ENCODE measurements around the gene NAALAD2. TPM values are rescaled to one million over a fixed set of nuclear protein-coding genes. Genes with fewer than 3 reads are reported as not detected.

NAALAD2 gene
- total RNA-seq, 1 experiment from 2014 or later, result 2.1 TPM

- no peak overlapping the region for H3K27ac Mint-ChIP-seq
- Histone ChIP-seq H2BK12ac (ENCODE audit: insufficient read length, low read depth, low read length) (no peak overlapping the region), H3K79me1 (ENCODE audit: insufficient read depth, low read depth, low read length, poor library complexity, severe bottlenecking) (peaks cover 4% of the 10 kb centered on the region), H3K4me1 (ENCODE audit: insufficient read depth, low read length) (no peaks in the 10 kb centered on the region; the same call in 1 of the 2 replicates), H2BK15ac (ENCODE audit: low read depth, low read length) (no peak overlapping the region), H3K27ac (ENCODE audit: insufficient read length, low read depth, low read length) (no peak overlapping the region), H4K20me1 (ENCODE audit: control insufficient read depth, insufficient read depth, insufficient read length) (no peaks in the 10 kb centered on the region), H3K18ac (ENCODE audit: insufficient read length, low read depth, low read length) (no peak overlapping the region), H3K4ac (ENCODE audit: low read depth, low read length) (no peak overlapping the region), H3K23me2 (ENCODE audit: insufficient read length, low read depth, low read length, poor library complexity, severe bottlenecking) (peaks cover 6% of the 10 kb centered on the region), H2BK120ac (ENCODE audit: low read depth, low read length, poor library complexity, severe bottlenecking) (no peak overlapping the region), H3K9me3 (ENCODE audit: control insufficient read depth, low read depth, low read length) (no peaks in the 10 kb centered on the region), H4K5ac (ENCODE audit: insufficient read length, low read depth, low read length) (no peak overlapping the region), H2BK20ac (ENCODE audit: low read depth, low read length, poor library complexity, severe bottlenecking) (no peak overlapping the region), H3K23ac (ENCODE audit: insufficient read length, low read depth, low read length) (no peak overlapping the region), H3K9ac (ENCODE audit: extremely low read depth, insufficient read length, low read length) (no peak overlapping the region), H4K91ac (ENCODE audit: insufficient read length, low read depth, low read length) (no peak overlapping the region), H2BK5ac (ENCODE audit: insufficient read length, low read length) (no peak overlapping the region), H2AFZ (ENCODE audit: low read length) (no peak overlapping the region), H3T11ph (ENCODE audit: low read length) (no peak overlapping the region), H3K4me2 (ENCODE audit: insufficient read depth, insufficient read length, low read length) (no peak overlapping the region), H3K79me2 (ENCODE audit: insufficient read depth, low read length) (peaks cover 44% of the 10 kb centered on the region; the same call in 1 of the 2 replicates), H4K8ac (replicated peaks; ENCODE audit: insufficient read length, low read depth, low read length) (no peak overlapping the region), H3K27me3 (ENCODE audit: insufficient read depth, low read length) (no peaks in the 10 kb centered on the region), H3K56ac (ENCODE audit: insufficient read length, low read depth, low read length) (no peak overlapping the region), H3K14ac (ENCODE audit: insufficient read depth, low read length) (no peak overlapping the region), H2AK5ac (ENCODE audit: insufficient read length, low read length) (no peak overlapping the region)
- DNase-seq, result peak; percentile 49
- peak overlapping the region in 1 of 2 experiments; percentile 38; a peak in 1 of 5 replicates for H3K4me3 Mint-ChIP-seq
- TF ChIP-seq, protein P1, sequence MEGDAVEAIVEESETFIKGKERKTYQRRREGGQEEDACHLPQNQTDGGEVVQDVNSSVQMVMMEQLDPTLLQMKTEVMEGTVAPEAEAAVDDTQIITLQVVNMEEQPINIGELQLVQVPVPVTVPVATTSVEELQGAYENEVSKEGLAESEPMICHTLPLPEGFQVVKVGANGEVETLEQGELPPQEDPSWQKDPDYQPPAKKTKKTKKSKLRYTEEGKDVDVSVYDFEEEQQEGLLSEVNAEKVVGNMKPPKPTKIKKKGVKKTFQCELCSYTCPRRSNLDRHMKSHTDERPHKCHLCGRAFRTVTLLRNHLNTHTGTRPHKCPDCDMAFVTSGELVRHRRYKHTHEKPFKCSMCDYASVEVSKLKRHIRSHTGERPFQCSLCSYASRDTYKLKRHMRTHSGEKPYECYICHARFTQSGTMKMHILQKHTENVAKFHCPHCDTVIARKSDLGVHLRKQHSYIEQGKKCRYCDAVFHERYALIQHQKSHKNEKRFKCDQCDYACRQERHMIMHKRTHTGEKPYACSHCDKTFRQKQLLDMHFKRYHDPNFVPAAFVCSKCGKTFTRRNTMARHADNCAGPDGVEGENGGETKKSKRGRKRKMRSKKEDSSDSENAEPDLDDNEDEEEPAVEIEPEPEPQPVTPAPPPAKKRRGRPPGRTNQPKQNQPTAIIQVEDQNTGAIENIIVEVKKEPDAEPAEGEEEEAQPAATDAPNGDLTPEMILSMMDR (conservative IDR thresholded peaks at IDR 0.05), result no peak
- H3K27me3 Mint-ChIP-seq (ENCODE audit: low read depth), result no peaks in the 10 kb centered on the region
- H3K9me3 Mint-ChIP-seq, result peaks cover 5 to 12% of the 10 kb centered on the region in 2 experiments; a peak in 4 of 5 replicates
- peaks cover 22 to 34% (median 24%) of the 10 kb centered on the region in 3 experiments for H3K36me3 Mint-ChIP-seq (ENCODE audit: insufficient read depth in 1 of 3, low read depth in 3 of 3)
- WGBS (ENCODE audit: extremely low coverage, insufficient read length, low lambda C conversion rate), result no CpG with 5 or more reads among the region's 2 CpGs
- peaks cover 49 to 52% of the 10 kb centered on the region in 2 experiments for H3K4me1 Mint-ChIP-seq
Measured at GRCh38 chr11:90218606-90219005, 84.1 kb downstream of the NAALAD2 start.
